K562 (cell line): ENCODE data around the gene AGBL1. TPM values are rescaled to one million over a fixed set of nuclear protein-coding genes. Genes with fewer than 3 reads are reported as not detected.

Experiments used
- ATAC-seq: fragments of 200-7000 bp; cut with Tn5 transposase; 3 replicates; pipeline ENCODE4 v1.9.1; 2020; ENCODE audit warnings: moderate library complexity
- BruUV-seq: library from RNA; stranded (reverse); fragments of 400-500 nt; replicated peaks from 2 replicates; lab custom pipeline; 2021; lab: Mats Ljungman, UMichigan
- CTCF ChIA-PET: fragments of 300-600 bp; formaldehyde crosslinking; extraction: SDS; loops from one replicate; lab custom pipeline; 2021; ENCODE audit warnings: low intra/inter-chr PET ratio; lab: Yijun Ruan, JAX
- POLR2A ChIA-PET: fragments of 300-600, 350-650 bp; sonication (Branson Sonifier 250); formaldehyde crosslinking; extraction: SDS; loops from one replicate; lab custom pipeline; 2021; ENCODE audit warnings: antibody characterized with exemption, inconsistent platforms; lab: Yijun Ruan, JAX
- DNase-seq, 4 experiments: peaks; one replicate each; pipeline versions ENCODE4 v3.0.0 to v3.0.0-alpha.2; 2011 to 2018; ENCODE audit warnings: low spot score in 3 of 4, mixed read lengths in 3 of 4; ENCODE audit errors: extremely low read depth in 1 of 4
- FAIRE-seq: peaks from 2 replicates; lab custom pipeline; 2011; peaks lifted over from hg19 to GRCh38; lab: Jason Lieb, UNC
- H2AFZ ChIP-seq: 2 replicates; pipeline ENCODE4 v1.6.0; 2011; ENCODE audit warnings: low read depth, low read length, control low read depth, inconsistent platforms
- H3K27ac ChIP-seq: fragments of 200-600 bp; 3 replicates; pipeline ENCODE4 v1.8.0; 2011; ENCODE audit warnings: low read depth, mild to moderate bottlenecking, control low read depth, inconsistent platforms, low read length, moderate library complexity, mixed read lengths; ENCODE audit errors: extremely low read depth
- H3K27me3 ChIP-seq, 2 experiments: fragments of 300-600 bp in 1 of 2; 2 replicates in 1 of 2; 3 replicates in 1 of 2; pipeline versions ENCODE4 v1.6.0 to v1.8.0; 2011; ENCODE audit warnings: inconsistent platforms in 2 of 2, low read length in 2 of 2, mild to moderate bottlenecking in 1 of 2, mixed read lengths in 1 of 2, moderate library complexity in 1 of 2; ENCODE audit not compliant: control insufficient read depth in 2 of 2, insufficient read depth in 2 of 2
- H3K36me3 ChIP-seq: fragments of 300-600 bp; 3 replicates; pipeline ENCODE4 v1.8.0; 2011; ENCODE audit warnings: mild to moderate bottlenecking, low read length, inconsistent platforms; ENCODE audit not compliant: control insufficient read depth, insufficient read depth
- H3K4me1 ChIP-seq, 2 experiments: fragments of 200-600 bp in 1 of 2; replicated peaks in 1 of 2; 2 replicates in 1 of 2; 3 replicates in 1 of 2; pipeline versions ENCODE4 v1.5.1 to v1.8.0; 2011; ENCODE audit warnings: inconsistent platforms in 2 of 2, low read length in 2 of 2, mild to moderate bottlenecking in 1 of 2, mixed read lengths in 1 of 2, moderate library complexity in 1 of 2; ENCODE audit not compliant: control insufficient read depth in 2 of 2, insufficient read depth in 2 of 2
- H3K4me2 ChIP-seq: 2 replicates; pipeline ENCODE4 v1.6.1; 2011; ENCODE audit warnings: low read length, control low read depth, inconsistent platforms, mixed read lengths; ENCODE audit not compliant: insufficient read depth
- H3K4me3 ChIP-seq: fragments of 200-600 bp; sonication (generic), shearing (Covaris generic); 2 replicates; pipeline ENCODE4 v1.5.1; 2016; ENCODE audit warnings: control low read depth, inconsistent platforms
- H3K79me2 ChIP-seq: fragments of 200-600 bp; 3 replicates; pipeline ENCODE4 v1.8.0; 2011; ENCODE audit warnings: low read length, inconsistent platforms; ENCODE audit not compliant: control insufficient read depth, insufficient read depth
- H3K9ac ChIP-seq, 2 experiments: 2 replicates each; pipeline versions ENCODE4 v1.6.0 to v1.6.1; 2011; ENCODE audit warnings: low read depth in 2 of 2, low read length in 2 of 2, control low read depth in 1 of 2, inconsistent platforms in 1 of 2, mild to moderate bottlenecking in 1 of 2, mixed read lengths in 1 of 2; ENCODE audit not compliant: insufficient read depth in 1 of 2
- H3K9me1 ChIP-seq: one replicate; pipeline ENCODE4 v1.6.0; 2011; ENCODE audit warnings: inconsistent platforms, mild to moderate bottlenecking, low read length, moderate library complexity; ENCODE audit not compliant: control insufficient read depth, insufficient read depth
- H3K9me3 ChIP-seq: replicated peaks from 2 replicates; pipeline ENCODE4 v1.5.1; 2011; ENCODE audit warnings: low read depth, low read length, inconsistent platforms; ENCODE audit not compliant: control insufficient read depth, insufficient read depth
- H4K20me1 ChIP-seq: replicated peaks from 2 replicates; pipeline ENCODE4 v1.6.1; 2011; ENCODE audit warnings: low read length, inconsistent platforms, mixed read lengths; ENCODE audit not compliant: control insufficient read depth, insufficient read depth
- ARID2 ChIP-seq: fragments of 450-650 bp; IDR thresholded peaks from 2 replicates; pipeline ENCODE4 v1.6.1; 2017; ENCODE audit warnings: antibody characterized with exemption, mild to moderate bottlenecking
- BMI1 ChIP-seq: fragments of 150-350 bp; IDR thresholded peaks from 2 replicates; pipeline ENCODE4 v1.6.1; 2014; ENCODE audit warnings: low read length
- MCM7 ChIP-seq, 2 experiments: fragments of 450-650 bp; IDR thresholded peaks; 2 replicates each; pipeline ENCODE4 v1.6.1; 2016 to 2018
- SMC3 ChIP-seq: conservative IDR thresholded peaks from 2 replicates; pipeline ENCODE4 v1.6.1; 2011; ENCODE audit warnings: low read depth, low read length, improper control_type of control experiment; ENCODE audit not compliant: insufficient read depth
- TCF3 ChIP-seq: sonication (generic); formaldehyde crosslinking; IDR thresholded peaks from 2 replicates; pipeline ENCODE4 v1.4.0; 2020; ENCODE audit warnings: mild to moderate bottlenecking, missing genetic modification reagents
- ZNF707 ChIP-seq: fragments of 250-450 bp; sonication (Bioruptor Pico); conservative IDR thresholded peaks from 2 replicates; pipeline ENCODE4 v1.8.0; 2022; ENCODE audit warnings: inconsistent platforms, mild to moderate bottlenecking, moderate library complexity
- WGBS: fragments of 100-300 bp; shearing (Covaris generic); methylation state at CpG from one replicate; pipeline ENCODE4 v1.1.6; 2016; ENCODE audit warnings: low coverage, mixed read lengths; ENCODE audit not compliant: insufficient coverage; ENCODE audit errors: missing lambda C conversion rate; 5-methylcytosine and 5-hydroxymethylcytosine counted together
- in situ Hi-C: fragments of 300-500 bp; cut with MboI; formaldehyde crosslinking; loops from 4 replicates; pipeline ENCODE4 v1.15.0; 2018; ENCODE audit warnings: inconsistent platforms, mixed read lengths
- intact Hi-C: fragments of 100-400 bp; cut with micrococcal nuclease; formaldehyde crosslinking; loops from 2 replicates; pipeline ENCODE4 v1.14.2; 2022
- polyA plus RNA-seq, 8 experiments: library from polyadenylated mRNA; depleted of rRNA in 4 of 8; stranded (reverse) in 5 of 8; unstranded in 3 of 8; fragments of >200 nt; fragmentation: Nextera tagmentation in 2 of 8; fragmentation: Illumina TruSeq in 1 of 8; extraction: Ambion mirVana in 2 of 8; extraction: Trizol in 1 of 8; gene quantifications; 2 replicates each; pipeline versions ENCODE4 v1.2.1 to v1.2.3, GENCODE V29; 2011 to 2014; ENCODE audit warnings: inconsistent platforms in 1 of 8, missing spikeins in 1 of 8
- total RNA-seq, 7 experiments: library from RNA; depleted of rRNA in 6 of 7; stranded (reverse); fragments of >200 nt in 6 of 7; fragmentation: Illumina TruSeq in 2 of 7; extraction: Trizol in 2 of 7; gene quantifications; 2 replicates each; pipeline versions ENCODE4 v1.2.1 to v1.2.3, GENCODE V29; 2011 to 2021; ENCODE audit warnings: low replicate concordance in 1 of 7
- TF ChIP-seq, protein P1 (sequence below): fragments of 150-350 bp; IDR thresholded peaks from 2 replicates; pipeline ENCODE4 v1.6.1; 2014; ENCODE audit warnings: low read depth, mild to moderate bottlenecking, low read length, borderline replicate concordance
- TF ChIP-seq, protein P2 (sequence below): fragments of 450-650 bp; IDR thresholded peaks from 2 replicates; pipeline ENCODE4 v1.7.0; 2016; ENCODE audit warnings: borderline replicate concordance
- TF ChIP-seq, protein P3 (sequence below): fragments of 250-450 bp; sonication (Bioruptor Pico); IDR thresholded peaks from 2 replicates; pipeline ENCODE4 v1.8.0; 2021; ENCODE audit warnings: borderline replicate concordance, mild to moderate bottlenecking, moderate library complexity; ENCODE audit not compliant: poor library complexity, severe bottlenecking

Gene AGBL1
- total and polyA plus RNA-seq, 9 of the 15 experiments (the other 6 are each of a cell fraction or from before 2014, with no cell fraction given), result not detected

DNA sequence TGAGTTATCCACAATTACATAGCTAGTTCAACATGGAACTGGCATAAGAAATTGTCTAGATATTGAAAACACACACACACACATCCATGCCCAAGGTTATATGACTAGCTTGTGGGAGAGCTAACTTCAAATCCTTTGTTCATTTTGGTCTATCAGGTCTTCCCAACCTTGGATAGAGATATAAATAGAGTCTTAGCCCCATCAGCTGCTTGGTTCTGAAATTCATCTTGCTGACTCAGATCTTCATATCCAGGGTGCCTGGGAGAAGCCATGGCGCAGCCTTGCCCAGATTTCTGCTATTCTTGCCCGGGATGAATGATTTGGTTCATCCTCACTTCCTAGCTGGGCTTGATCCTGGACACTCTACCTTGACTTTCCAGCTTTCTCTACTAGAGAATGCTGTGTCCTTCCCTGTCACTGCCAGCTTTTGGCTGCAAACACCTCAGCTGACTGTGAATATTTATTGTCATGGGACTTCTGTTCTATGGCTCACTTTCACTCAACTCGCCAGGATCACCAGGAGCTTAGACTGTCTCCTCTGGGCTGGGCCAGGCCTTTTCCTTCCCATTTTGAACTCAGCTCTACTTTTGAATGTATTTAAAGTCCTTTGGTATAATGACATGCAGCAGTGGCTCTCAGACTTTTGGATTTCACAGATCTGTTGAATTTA lies 324.4 kb downstream of the AGBL1 start:
- Histone ChIP-seq H3K9me1 (no peaks in the 10 kb centered on the region), H4K20me1 (no peaks in the 10 kb centered on the region), H3K4me1 (no peaks in the 10 kb centered on the region), H3K4me3 (no peak overlapping the region), H3K79me2 (no peaks in the 10 kb centered on the region), H3K36me3 (no peaks in the 10 kb centered on the region), H2AFZ (no peak overlapping the region), H3K9me3 (no peaks in the 10 kb centered on the region), H3K9ac (no peak overlapping the region), H3K27me3 (no peaks in the 10 kb centered on the region)
- DNase-seq (no peak), FAIRE-seq (no peak), ATAC-seq (no peak)
- intact Hi-C loops, result no loop called here
- ChIA-PET POLR2A (no interaction called here), CTCF (no interaction called here)
- 0% methylated on average over 3 of the region's 3 CpGs for WGBS
- in situ Hi-C loops, result no loop called here
- TF ChIP-seq MCM7 (IDR thresholded peaks at IDR 0.05) (no peak), BMI1 (no peak), TCF3 (CRISPR knock-in tag) (no peak)
- TF ChIP-seq, all 486 proteins: peak for 0
- Histone ChIP-seq H3K27ac (no peak overlapping the region), H3K4me2 (no peak overlapping the region)
- BruUV-seq, result no TSS peak

DNA sequence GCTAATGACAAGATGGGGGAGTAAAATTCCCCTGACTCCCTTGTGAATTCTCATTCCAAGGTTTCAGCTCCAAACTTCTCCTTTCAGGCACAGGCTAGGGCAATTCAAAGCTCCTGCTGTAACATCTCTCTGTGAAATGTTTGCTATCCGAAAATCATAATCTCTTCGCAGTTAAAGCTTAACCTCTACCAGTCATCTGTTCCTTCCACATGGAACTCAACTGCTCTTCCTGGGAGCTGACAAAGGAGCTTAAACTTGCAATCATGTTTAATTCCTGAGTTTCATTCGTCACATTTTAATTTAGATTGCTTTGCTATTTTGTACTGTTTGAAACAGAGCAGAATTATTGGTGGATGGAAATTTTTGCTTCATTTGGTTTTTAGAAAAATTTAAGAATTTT lies 328.6 kb downstream of the AGBL1 start:
- H2AFZ ChIP-seq, result no peak overlapping the region
- BruUV-seq, result no TSS peak
- H3K4me1 ChIP-seq, result no peaks in the 10 kb centered on the region
- H3K9me1 ChIP-seq, result no peaks in the 10 kb centered on the region
- WGBS, result 0% methylated on average over 3 of the region's 3 CpGs
- H4K20me1 ChIP-seq, result no peaks in the 10 kb centered on the region
- POLR2A ChIA-PET, result no interaction called here
- DNase-seq (no peak), FAIRE-seq (no peak), ATAC-seq (no peak)
- CTCF ChIA-PET, result no interaction called here
- H3K79me2 ChIP-seq, result no peaks in the 10 kb centered on the region
- no peaks in the 10 kb centered on the region for H3K27me3 ChIP-seq
- no peak overlapping the region for H3K4me3 ChIP-seq
- in situ Hi-C loops, result no loop called here
- H3K36me3 ChIP-seq, result no peaks in the 10 kb centered on the region
- H3K9me3 ChIP-seq, result no peaks in the 10 kb centered on the region
- H3K27ac ChIP-seq, result no peak overlapping the region
- H3K9ac ChIP-seq, result no peak overlapping the region
- H3K4me2 ChIP-seq, result no peak overlapping the region
- intact Hi-C loops, result no loop called here
- TF ChIP-seq, protein P1, sequence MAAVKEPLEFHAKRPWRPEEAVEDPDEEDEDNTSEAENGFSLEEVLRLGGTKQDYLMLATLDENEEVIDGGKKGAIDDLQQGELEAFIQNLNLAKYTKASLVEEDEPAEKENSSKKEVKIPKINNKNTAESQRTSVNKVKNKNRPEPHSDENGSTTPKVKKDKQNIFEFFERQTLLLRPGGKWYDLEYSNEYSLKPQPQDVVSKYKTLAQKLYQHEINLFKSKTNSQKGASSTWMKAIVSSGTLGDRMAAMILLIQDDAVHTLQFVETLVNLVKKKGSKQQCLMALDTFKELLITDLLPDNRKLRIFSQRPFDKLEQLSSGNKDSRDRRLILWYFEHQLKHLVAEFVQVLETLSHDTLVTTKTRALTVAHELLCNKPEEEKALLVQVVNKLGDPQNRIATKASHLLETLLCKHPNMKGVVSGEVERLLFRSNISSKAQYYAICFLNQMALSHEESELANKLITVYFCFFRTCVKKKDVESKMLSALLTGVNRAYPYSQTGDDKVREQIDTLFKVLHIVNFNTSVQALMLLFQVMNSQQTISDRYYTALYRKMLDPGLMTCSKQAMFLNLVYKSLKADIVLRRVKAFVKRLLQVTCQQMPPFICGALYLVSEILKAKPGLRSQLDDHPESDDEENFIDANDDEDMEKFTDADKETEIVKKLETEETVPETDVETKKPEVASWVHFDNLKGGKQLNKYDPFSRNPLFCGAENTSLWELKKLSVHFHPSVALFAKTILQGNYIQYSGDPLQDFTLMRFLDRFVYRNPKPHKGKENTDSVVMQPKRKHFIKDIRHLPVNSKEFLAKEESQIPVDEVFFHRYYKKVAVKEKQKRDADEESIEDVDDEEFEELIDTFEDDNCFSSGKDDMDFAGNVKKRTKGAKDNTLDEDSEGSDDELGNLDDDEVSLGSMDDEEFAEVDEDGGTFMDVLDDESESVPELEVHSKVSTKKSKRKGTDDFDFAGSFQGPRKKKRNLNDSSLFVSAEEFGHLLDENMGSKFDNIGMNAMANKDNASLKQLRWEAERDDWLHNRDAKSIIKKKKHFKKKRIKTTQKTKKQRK, result no peak
- TF ChIP-seq ZNF707, result no peak
- TF ChIP-seq, protein P2, sequence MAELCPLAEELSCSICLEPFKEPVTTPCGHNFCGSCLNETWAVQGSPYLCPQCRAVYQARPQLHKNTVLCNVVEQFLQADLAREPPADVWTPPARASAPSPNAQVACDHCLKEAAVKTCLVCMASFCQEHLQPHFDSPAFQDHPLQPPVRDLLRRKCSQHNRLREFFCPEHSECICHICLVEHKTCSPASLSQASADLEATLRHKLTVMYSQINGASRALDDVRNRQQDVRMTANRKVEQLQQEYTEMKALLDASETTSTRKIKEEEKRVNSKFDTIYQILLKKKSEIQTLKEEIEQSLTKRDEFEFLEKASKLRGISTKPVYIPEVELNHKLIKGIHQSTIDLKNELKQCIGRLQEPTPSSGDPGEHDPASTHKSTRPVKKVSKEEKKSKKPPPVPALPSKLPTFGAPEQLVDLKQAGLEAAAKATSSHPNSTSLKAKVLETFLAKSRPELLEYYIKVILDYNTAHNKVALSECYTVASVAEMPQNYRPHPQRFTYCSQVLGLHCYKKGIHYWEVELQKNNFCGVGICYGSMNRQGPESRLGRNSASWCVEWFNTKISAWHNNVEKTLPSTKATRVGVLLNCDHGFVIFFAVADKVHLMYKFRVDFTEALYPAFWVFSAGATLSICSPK, result no peak
- no peak for TF ChIP-seq ARID2
- TF ChIP-seq, protein P3, sequence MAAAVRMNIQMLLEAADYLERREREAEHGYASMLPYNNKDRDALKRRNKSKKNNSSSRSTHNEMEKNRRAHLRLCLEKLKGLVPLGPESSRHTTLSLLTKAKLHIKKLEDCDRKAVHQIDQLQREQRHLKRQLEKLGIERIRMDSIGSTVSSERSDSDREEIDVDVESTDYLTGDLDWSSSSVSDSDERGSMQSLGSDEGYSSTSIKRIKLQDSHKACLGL (CRISPR knock-in tag), result no peak
- no peak for TF ChIP-seq SMC3
